Fibroblast of skin of scalp (primary cell): Measurements from ENCODE around the gene MIF.
"Not testable (repeated sequence)": the region's sequence is repeated elsewhere in the genome, so short reads cannot be mapped to it uniquely, and the experiment has no call there.

Experiments used
- DNase-seq: peaks from one replicate; pipeline ENCODE4 v3.0.0-alpha.2; 2013

MIF gene

DNA sequence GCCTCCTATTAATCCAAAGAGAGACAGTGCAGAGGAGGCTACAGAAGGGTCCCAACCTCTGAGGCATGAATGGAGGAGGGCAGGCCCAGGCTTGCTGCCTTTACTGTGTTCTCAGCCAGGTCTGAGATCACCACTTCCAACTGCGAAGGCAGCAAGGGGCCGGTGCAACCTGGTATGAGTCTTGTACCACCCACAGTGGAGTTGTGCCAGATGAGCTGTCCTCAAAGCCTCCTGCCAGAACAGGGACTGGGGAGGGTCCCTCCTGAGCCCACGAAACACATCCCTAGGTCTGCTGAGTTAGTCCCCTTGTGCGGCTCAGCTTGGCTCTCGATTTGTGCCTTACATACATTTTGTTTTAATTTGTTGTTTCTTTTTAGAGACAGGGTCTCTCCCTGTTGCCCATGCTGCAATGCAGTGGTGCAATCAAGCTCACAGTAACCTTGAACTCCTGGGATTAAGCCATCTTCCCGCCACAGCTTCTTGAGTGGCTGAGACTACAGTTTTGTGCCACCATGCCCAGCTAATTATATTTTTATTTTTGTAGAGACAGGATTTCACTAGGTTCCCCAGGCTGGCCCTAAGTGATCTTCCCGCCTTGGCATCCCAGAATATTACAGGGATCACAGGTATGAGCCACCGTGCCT lies 9.3 kb downstream of the MIF start:
- no peak for DNase-seq

GRCh38 chr22:23904573-23905254 lies 10.5 kb downstream of the MIF start:
- no peak for DNase-seq

DNA sequence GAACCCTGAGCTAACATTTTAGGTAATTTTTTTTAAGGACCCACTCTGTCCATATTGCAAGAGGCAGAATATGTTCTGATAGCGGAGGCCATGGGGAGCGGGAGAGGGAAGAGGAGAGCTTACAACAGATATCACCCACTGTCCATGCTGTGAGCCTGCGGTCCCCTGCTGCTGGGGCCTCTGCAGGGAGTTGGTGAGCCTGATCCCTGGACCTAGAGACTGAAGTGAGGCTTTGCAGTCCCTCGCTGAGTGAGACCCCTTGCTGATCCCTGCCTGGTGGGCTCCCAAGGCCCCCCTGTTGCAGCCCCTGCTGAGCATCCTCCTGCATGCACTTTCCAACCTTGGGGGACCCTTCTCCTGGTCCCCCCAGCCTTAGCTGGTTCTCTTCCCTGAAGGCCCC lies 12.5 kb downstream of the MIF start:
- DNase-seq, result no peak

DNA sequence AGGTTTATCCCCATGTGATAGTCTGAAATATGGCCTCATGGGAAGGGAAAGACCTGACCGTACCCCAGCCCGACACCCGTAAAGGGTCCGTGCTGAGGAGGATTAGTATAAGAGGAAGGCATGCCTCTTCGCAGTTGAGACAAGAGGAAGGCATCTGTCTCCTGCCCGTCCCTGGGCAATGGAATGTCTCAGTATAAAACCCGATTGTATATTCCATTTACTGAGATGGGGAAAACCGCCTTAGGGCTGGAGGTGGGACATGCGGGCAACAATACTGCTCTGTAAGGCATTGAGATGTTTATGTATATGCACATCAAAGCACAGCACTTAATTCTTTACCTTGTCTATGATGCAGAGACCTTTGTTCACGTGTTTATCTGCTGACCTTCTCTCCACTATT lies 13.2 kb downstream of the MIF start:
- DNase-seq, result not testable (repeated sequence)

GRCh38 chr22:23908587-23909205 lies 14.5 kb downstream of the MIF start:
- no peak for DNase-seq

- DNase-seq, result no peak
Observed at GRCh38 chr22:23909296-23909898, 15.2 kb downstream of the MIF start.

DNA sequence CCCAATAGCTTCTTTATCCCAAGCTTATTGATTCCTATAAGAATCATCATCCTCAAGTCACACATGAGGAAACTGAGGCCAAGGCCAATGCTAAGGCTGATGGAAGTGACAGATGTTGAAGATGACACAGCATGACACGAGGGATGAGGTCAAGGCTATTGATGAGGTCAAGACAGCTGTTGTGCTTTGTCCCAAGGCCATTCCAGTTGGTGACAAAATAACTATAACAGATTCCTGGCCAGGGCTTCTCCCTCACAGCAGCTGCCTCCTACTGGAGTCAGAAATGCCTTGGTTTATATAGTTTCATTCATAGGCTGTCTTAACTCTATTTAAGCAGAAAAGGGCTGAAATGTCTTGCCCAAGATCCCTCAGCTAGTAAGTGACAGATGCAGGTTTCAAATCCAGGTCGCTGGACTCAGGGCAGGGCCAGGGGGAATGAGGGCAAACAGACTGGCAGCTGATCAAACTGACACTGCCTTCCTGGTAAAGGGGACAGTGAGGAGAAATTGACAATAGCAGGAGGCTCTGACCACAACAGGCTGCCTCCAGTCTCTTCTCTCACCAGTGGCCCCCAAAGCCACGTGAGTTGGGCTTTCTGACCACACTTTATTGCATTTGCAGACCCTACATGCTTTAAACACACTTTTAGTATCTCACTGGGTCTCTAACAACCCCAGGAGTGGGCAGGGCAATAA lies 16.5 kb downstream of the MIF start:
- DNase-seq, result no peak

- no peak for DNase-seq
Observed at GRCh38 chr22:23911318-23911980, 17.3 kb downstream of the MIF start.

DNA sequence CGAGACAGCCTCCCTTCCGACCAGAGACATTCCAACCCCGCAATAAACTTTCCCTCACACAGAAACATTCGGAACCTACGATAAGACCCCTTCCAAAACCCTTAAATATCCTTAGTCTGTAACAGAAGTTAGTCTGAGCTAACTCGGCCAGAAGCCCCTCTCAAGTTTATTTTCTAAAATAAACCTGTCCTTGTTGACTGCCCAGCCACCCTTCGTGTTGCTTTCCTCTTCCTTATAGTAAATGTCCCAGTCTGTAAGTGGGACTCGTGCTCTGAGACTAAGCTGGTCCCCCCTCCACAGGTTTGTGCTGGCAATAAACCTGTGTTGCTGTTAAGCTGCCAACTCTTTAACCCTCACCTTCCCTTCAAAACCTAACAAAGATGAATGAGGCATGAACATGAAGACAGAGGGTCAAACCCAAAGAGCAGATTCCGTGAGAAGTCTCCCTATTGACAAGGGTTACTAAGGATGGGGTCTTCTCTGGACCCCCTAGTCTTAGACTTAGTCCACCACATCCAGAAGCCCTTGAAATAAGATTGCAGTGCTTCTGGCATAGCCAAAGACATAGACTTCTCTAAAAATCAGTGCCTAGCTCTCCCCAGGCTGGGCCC lies 18.2 kb downstream of the MIF start:
- DNase-seq, result no peak

- no peak for DNase-seq
Observed at GRCh38 chr22:23913306-23913660, 19.1 kb downstream of the MIF start.

- peak; percentile 99 for DNase-seq
Observed at GRCh38 chr22:23913661-23914353, 19.6 kb downstream of the MIF start.

DNA sequence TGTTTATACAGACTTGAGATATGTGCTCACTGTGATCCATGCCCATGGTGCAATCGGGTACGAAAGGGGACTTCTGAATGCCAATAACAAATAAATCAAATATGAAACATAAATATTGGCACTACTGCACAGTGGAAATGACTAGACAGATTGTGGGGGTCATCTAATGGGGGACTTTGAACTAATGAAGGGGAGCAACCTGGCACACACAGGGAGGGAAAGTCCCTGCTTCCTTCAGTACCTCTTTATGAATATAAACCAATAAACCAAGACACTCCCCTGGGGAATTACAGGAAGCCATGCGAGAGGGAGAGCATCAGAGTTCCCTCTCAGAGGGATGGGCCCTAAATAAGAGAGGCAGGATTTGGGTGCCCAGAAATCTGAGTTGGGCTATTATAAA lies 21.1 kb downstream of the MIF start:
- DNase-seq, result no peak

DNA sequence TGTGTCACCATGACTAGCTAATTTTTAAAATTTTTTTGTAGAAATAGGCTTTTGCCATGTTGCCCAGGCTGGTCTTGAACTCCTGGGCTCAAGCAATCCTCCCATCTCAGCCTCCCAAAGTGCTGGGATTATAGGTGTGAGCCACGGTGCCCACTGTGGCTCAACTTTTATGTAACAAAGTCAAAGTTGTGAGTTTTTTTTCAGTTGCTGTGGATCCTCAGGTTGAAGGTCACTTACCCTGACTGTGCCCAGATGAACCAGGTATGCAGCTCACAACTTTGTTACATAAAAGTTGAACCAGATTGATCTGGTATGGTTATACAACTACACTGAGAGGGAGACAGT lies 26.1 kb downstream of the MIF start:
- DNase-seq, result not testable (repeated sequence)

- DNase-seq, result peak; percentile 15
Observed at GRCh38 chr22:23921586-23922201, 27.5 kb downstream of the MIF start.

- DNase-seq, result no peak
Observed at GRCh38 chr22:23922921-23923320, 28.7 kb downstream of the MIF start.

DNA sequence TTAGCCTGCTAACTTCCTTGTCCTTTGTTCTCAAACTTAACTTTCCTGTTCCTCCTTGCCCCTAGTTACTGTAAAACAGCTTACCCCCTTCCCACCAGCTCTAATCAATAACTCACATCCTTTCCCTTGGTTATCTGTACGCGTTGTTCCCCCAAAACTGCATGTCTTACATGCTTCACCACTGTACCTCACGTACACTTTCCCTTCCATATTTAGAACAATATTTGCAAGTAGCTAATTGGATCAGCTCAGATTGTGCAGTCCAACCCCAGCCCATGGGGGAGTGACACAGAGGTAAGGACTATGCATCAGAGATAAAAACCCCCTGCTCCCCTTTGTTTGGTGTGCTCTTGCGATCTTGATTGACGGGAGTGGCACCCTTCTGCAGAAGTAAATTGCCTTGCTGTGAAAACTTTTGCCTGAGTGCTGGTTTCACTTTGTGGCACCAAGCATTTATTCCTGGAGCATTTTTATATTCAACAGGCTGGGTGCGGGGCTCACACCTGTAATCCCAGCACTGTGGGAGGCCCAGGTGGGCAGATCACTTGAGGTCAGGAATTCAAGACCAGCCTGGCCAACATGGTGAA lies 30.9 kb downstream of the MIF start:
- DNase-seq, result no peak

- DNase-seq, result no peak
Observed at GRCh38 chr22:23926561-23926960, 32.4 kb downstream of the MIF start.

GRCh38 chr22:23938328-23939016 lies 44.3 kb downstream of the MIF start:
- no peak for DNase-seq

- DNase-seq, result no peak
Observed at GRCh38 chr22:23939017-23939357, 44.8 kb downstream of the MIF start.

GRCh38 chr22:23940166-23940565 lies 46.0 kb downstream of the MIF start:
- DNase-seq, result not testable (repeated sequence)
